ENCODE results near the gene PGAP6.

The PGAP6 gene

GRCh38 chr16:399340-400019 lies 17.7 kb upstream of the PGAP6 start:
- DNase-seq (ENCODE audit: insufficient read length, low spot score) (no peak), FAIRE-seq (no peak)
- TF ChIP-seq CTCF (IDR thresholded peaks at IDR 0.05; ENCODE audit: insufficient read depth, missing control alignments): no peak

- FAIRE-seq: no peak
- TF ChIP-seq CTCF (IDR thresholded peaks at IDR 0.05; ENCODE audit: insufficient read depth, missing control alignments): no peak
- DNase-seq (ENCODE audit: insufficient read length, low spot score): no peak
These were observed 17.0 kb upstream of the PGAP6 start for GRCh38 chr16:398561-399339.

GRCh38 chr16:397736-398332 lies 16.1 kb upstream of the PGAP6 start:
- TF ChIP-seq CTCF (IDR thresholded peaks at IDR 0.05; ENCODE audit: insufficient read depth, missing control alignments): no peak
- peak; percentile 53 for DNase-seq (ENCODE audit: insufficient read length, low spot score)
- no peak for FAIRE-seq

GRCh38 chr16:397135-397661 lies 15.4 kb upstream of the PGAP6 start, which contains the start of gene NME4:
NME4 (plus strand) TSS chr16:397199; CDS start chr16:397223, 24 bp downstream.
- DNase-seq (ENCODE audit: insufficient read length, low spot score): no peak
- FAIRE-seq: no peak
- no peak for TF ChIP-seq CTCF (IDR thresholded peaks at IDR 0.05; ENCODE audit: insufficient read depth, missing control alignments)

- FAIRE-seq: no peak
- TF ChIP-seq CTCF (IDR thresholded peaks at IDR 0.05; ENCODE audit: insufficient read depth, missing control alignments): no peak
- peak; percentile 70 for DNase-seq (ENCODE audit: insufficient read length, low spot score)
These were observed 14.8 kb upstream of the PGAP6 start for GRCh38 chr16:396605-397004.

- TF ChIP-seq CTCF (IDR thresholded peaks at IDR 0.05; ENCODE audit: insufficient read depth, missing control alignments): no peak
- FAIRE-seq (no peak), DNase-seq (ENCODE audit: insufficient read length, low spot score) (no peak)
These were observed 14.4 kb upstream of the PGAP6 start for GRCh38 chr16:396199-396598.
